ENCODE results near the gene IL1RAPL2. TPM values are rescaled to one million over a fixed set of nuclear protein-coding genes. Genes with fewer than 3 reads are reported as not detected.

The IL1RAPL2 gene
- total and polyA plus RNA-seq, 8 donors = 0.13 to 1.1 (median 0.47) TPM; not detected in 2

DNA sequence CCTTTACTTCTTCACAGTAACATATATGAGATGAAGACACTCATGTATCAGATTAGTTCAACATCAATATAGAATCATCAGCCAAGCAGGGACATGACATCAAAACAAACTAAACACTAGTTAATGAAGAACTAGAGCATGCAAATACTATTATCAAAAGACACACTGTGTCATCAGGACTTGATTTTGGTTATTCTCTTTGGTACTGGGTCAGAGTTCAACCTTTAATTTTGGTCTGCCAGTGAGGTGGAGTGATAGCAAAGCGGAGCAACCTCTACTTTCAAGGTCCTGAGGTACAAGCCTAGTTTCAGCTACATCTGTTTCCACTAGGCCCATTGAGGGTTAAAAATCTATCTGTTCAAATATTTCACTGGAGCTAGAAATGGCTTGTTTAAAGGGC lies 584.0 kb downstream of the IL1RAPL2 start:
- no peak for ATAC-seq
- no peak for DNase-seq
- intact Hi-C loops (cut with DNase I) = no loop called here
- H3K27me3 ChIP-seq = no peaks in the 10 kb centered on the region
- H3K4me1 ChIP-seq = no peaks in the 10 kb centered on the region
- H3K27ac ChIP-seq = no peak overlapping the region
- H3K4me3 ChIP-seq = no peak overlapping the region
- no peaks in the 10 kb centered on the region for H3K9me3 ChIP-seq
- no peak for TF ChIP-seq CTCF (IDR thresholded peaks at IDR 0.05)
- H3K36me3 ChIP-seq = no peaks in the 10 kb centered on the region

DNA sequence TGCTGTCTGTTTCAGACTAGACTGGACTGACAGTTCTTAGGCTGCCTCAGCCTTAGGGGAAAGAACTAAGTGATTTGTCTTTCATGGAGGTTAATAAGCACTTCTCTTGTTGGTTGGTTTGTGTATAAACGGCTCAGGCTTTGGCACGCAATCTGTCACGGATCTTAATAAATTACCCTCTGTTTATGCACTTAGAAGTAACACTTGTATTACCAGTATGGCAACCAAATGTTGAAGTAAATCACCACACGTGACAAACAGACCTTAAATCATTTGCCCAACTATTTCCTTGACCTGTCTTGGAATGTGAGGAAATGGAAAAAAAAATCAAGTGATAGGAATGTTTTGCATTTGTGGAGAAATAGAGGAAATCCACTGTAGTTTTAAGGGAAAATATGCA lies 584.6 kb downstream of the IL1RAPL2 start:
- H3K9me3 ChIP-seq = no peaks in the 10 kb centered on the region
- no peak overlapping the region for H3K27ac ChIP-seq
- intact Hi-C loops (cut with DNase I) = no loop called here
- ATAC-seq (no peak), DNase-seq (no peak)
- no peaks in the 10 kb centered on the region for H3K36me3 ChIP-seq
- TF ChIP-seq CTCF (IDR thresholded peaks at IDR 0.05) = no peak
- H3K4me1 ChIP-seq = no peaks in the 10 kb centered on the region
- no peaks in the 10 kb centered on the region for H3K27me3 ChIP-seq
- no peak overlapping the region for H3K4me3 ChIP-seq

- no peak for TF ChIP-seq CTCF (IDR thresholded peaks at IDR 0.05)
- Histone ChIP-seq H3K9me3 (no peaks in the 10 kb centered on the region), H3K27me3 (no peaks in the 10 kb centered on the region), H3K27ac (no peak overlapping the region), H3K4me1 (no peaks in the 10 kb centered on the region), H3K4me3 (no peak overlapping the region), H3K36me3 (no peaks in the 10 kb centered on the region)
- intact Hi-C loops (cut with DNase I) = no loop called here
- no peak for ATAC-seq
- no peak for DNase-seq
Measured at GRCh38 chrX:105167233-105167632, 601.2 kb downstream of the IL1RAPL2 start.

- no peaks in the 10 kb centered on the region for H3K9me3 ChIP-seq
- intact Hi-C loops (cut with DNase I) = no loop called here
- H3K36me3 ChIP-seq = no peaks in the 10 kb centered on the region
- H3K27ac ChIP-seq = no peak overlapping the region
- DNase-seq = no peak
- no peaks in the 10 kb centered on the region for H3K27me3 ChIP-seq
- ATAC-seq = no peak
- H3K4me3 ChIP-seq = no peak overlapping the region
- H3K4me1 ChIP-seq = no peaks in the 10 kb centered on the region
- TF ChIP-seq CTCF (IDR thresholded peaks at IDR 0.05) = no peak
Measured at GRCh38 chrX:105168577-105168976, 602.6 kb downstream of the IL1RAPL2 start.

DNA sequence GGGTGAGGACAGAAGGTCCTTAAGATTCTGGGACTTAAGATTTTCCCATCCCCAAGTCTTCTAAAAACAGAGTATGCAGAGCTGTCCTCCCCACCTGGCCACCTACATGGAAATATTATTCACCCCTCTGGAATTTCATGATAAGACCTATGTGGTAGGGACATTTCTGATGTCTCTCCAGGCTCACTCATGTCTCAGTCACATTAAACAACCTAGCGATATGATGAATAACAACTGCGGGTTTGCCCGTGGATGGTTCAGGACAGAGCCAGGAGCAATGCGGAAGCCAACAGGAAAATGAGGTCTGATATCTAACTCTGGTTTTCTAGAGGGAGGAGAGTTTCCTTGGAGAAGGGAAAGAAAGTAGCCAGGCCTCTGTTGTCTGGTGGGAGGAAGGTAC lies 607.1 kb downstream of the IL1RAPL2 start:
- Histone ChIP-seq H3K27ac (no peak overlapping the region), H3K9me3 (no peaks in the 10 kb centered on the region), H3K4me1 (no peaks in the 10 kb centered on the region), H3K4me3 (no peak overlapping the region), H3K36me3 (no peaks in the 10 kb centered on the region), H3K27me3 (no peaks in the 10 kb centered on the region)
- DNase-seq (no peak), ATAC-seq (no peak)
- no peak for TF ChIP-seq CTCF (IDR thresholded peaks at IDR 0.05)
- intact Hi-C loops (cut with DNase I) = no loop called here
